Measurements from ENCODE around the gene ATP9A.
"Not testable (repeated sequence)": the region's sequence is repeated elsewhere in the genome, so short reads cannot be mapped to it uniquely, and the experiment has no call there.

The ATP9A gene, protein sequence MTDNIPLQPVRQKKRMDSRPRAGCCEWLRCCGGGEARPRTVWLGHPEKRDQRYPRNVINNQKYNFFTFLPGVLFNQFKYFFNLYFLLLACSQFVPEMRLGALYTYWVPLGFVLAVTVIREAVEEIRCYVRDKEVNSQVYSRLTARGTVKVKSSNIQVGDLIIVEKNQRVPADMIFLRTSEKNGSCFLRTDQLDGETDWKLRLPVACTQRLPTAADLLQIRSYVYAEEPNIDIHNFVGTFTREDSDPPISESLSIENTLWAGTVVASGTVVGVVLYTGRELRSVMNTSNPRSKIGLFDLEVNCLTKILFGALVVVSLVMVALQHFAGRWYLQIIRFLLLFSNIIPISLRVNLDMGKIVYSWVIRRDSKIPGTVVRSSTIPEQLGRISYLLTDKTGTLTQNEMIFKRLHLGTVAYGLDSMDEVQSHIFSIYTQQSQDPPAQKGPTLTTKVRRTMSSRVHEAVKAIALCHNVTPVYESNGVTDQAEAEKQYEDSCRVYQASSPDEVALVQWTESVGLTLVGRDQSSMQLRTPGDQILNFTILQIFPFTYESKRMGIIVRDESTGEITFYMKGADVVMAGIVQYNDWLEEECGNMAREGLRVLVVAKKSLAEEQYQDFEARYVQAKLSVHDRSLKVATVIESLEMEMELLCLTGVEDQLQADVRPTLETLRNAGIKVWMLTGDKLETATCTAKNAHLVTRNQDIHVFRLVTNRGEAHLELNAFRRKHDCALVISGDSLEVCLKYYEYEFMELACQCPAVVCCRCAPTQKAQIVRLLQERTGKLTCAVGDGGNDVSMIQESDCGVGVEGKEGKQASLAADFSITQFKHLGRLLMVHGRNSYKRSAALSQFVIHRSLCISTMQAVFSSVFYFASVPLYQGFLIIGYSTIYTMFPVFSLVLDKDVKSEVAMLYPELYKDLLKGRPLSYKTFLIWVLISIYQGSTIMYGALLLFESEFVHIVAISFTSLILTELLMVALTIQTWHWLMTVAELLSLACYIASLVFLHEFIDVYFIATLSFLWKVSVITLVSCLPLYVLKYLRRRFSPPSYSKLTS

DNA sequence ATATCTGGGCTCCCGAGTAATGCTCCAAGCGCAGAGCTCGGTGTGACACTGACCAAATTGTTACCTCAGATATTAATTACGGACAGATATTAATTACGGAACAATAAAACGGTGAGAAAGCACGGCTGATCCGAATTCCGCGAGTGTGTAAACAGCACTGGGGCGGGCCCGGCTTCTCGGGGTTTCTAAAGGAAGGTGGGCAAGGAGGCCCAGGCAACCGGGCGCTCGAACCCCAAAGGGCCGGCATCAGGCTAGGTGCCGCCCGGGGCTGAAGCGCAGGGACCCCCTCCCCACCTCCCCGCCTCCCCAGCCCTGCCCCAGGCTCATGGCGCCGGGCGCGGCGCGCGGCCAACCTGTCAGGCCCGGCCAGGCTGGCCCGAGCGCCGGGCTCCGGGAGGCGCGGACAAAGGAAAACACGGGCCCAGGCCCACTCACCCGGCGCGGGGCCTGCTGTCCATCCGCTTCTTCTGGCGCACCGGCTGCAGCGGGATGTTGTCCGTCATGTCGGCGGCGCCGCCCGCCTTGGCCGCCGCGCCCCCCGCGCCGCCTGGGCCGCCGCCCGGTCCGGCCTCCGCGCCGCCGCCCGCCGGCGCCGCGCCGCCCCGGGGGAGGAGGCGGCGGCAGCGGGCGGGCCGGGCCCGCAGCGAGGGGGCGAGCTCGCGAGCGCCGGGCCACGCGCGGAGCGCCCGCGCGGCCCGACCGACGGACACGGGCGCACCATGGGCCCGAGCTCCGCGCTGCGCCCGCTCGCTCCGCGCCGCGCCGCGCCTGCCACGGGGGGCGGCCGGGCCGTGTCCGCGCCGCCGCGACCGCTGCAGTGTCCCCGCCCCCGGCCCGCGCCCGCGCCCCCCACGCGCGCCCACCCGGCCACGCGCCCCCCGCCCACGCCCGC is at the start of gene ATP9A:
ATP9A (minus strand) TSS at position 524 of the 892 bp plus-strand sequence; CDS start at position 503, 21 bp downstream.
- DNase-seq (ENCODE audit: low read depth, low spot score): no peak

DNA sequence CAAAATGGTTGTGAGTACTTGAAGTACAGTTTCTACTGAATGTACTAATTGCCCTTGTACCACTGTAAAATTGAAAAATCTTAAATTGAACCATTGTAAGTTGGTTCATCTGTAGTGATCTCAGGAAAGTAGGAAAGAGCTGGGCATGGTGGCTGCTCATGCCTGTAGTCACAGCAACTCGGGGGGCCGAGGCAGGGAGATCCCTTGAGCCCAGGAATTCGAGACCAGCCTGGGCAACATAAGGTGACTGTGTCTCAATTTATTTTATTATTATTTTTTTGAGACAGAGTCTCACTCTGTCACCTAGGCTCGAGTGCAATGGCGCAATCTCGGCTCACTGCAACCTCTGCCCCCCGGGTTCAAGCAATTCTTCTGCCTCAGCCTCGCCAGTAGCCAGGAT is 48.7 kb upstream of the ATP9A start:
- DNase-seq (ENCODE audit: low read depth, low spot score): not testable (repeated sequence)

DNA sequence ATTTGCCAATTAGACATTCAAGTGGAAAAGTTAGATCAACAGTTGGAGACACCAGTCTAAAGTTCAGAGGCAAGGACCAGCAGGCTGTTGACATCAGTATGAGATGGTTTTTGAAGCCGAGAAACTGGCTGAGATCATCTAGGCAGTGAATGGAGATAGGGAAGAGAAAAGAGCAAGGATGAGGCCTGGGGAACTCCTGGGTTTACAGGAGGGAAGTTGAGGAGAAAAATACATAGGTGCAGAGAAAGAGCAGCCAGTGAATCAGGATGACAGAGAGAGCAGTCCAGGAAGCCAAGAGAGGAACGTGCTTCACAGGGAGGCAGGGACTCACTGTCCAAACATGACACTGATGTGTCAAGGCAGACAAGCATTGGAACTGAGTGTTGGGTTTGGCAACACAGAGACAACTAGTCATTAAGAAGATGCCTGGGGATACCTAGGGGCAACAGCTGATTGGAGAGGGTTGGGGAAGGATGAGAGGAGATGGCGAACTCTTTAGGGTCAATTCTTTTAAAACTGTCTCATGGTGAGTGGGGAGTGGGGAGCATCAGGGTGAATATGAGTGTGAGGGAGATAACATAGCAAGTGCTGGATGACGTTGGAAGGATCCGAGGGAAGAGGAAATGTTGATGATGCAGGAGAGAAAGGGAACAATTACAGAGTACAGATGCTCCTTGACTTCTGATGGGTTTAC is 47.3 kb upstream of the ATP9A start:
- no peak for DNase-seq (ENCODE audit: low read depth, low spot score)

DNA sequence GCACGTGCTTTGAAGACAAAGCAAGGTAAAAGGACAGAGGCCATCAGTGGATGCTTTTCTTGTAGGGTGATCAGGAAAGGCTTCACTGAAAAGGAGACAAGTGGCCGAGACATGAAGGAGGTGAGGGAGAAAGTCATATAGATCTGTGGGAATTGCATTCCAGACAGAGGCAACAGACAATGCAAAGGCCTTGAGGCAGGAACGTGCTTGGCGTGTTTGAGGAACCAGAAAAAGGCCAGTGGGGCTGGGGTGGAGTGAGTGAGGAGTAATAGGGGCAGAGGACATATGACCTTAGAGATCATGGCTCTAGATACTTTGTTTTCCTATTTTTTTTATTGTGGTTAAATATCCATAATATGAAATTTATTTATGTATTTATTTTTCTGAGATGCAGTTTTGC is 44.7 kb upstream of the ATP9A start:
- DNase-seq (ENCODE audit: low read depth, low spot score): no peak

DNA sequence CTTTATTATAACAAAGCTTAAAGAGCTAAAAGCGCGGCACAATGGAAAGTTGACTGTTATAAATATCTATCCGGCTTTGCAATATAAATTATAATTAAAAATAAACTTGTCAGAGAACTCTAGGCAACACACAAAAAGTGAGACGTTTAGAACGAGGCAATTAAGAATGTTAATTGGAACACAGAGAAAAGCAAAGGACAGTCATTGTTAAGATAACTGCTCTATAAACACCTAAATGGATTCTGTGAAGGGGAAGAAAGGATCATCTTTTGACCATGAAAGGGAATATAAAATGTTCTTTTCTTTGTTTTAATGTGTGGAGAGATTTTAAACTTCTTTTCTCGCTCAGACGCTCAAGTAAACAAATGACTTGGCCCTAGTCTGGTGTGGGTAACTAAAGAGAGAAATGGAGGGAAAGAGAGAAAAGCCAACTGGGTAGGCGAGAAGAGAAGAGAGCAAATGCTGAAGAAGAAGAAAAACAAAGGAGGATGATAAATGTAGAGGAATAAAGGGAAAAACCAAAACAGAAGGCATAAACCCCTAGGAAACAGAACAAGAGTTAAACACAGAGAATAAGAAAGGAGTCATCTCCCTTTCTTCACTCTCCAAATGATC is 43.4 kb upstream of the ATP9A start:
- DNase-seq (ENCODE audit: low read depth, low spot score): no peak

DNA sequence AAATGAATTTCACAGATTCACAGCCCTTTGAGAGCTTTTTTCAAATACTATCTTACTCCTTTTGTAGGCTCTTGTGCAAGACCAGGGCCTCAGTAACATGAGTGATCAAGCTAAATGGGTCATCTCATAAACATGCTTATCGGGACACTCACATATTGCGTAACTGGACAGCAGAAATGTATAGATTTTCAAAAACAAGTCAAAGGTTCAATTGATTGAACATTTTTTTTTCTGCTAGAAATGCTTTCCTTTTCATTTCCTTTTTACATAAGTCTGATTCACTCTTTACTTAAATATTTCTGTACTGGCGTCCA is 42.8 kb upstream of the ATP9A start:
- no peak for DNase-seq (ENCODE audit: low read depth, low spot score)

DNA sequence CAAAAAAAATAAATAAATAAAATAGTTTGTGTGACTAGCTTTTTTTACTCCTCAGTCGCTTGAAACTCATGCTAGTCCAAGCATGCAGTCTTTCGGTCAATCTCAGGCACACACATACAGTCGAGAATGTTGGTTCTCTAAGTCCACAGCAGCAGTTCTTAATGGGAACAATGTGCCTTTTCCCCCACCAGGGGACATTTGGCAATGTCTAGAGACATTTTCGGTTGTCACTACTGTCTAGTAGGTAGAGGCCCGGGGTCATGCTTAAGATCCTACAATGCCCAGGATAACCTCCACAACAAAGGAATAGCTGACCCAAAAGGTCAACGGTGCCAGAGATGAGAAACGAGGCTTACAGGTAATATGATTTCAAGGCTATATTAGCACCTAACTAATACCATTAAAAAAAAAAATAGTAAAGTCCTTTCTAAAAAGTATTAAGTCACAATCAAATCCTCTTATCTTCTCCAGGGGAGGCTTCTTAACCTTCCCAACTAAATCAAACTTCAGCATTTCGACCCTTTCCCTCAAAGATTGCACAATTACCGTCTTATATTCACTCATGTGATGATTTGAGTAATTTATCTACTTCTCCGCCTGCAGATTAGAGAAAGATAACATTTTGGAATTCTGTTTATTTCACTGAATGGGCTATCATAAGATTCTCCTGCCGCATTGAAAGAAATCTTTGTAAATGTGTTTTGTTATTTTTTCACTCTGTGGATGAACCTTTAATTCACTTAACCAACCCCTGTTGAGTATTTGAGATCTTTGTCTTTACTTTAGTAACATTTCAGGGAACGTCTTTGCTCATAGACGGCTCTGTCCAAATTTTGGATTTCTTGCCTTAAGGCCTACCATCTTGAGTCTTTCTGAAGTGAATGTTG is 42.2 kb upstream of the ATP9A start:
- DNase-seq (ENCODE audit: low read depth, low spot score): no peak

DNA sequence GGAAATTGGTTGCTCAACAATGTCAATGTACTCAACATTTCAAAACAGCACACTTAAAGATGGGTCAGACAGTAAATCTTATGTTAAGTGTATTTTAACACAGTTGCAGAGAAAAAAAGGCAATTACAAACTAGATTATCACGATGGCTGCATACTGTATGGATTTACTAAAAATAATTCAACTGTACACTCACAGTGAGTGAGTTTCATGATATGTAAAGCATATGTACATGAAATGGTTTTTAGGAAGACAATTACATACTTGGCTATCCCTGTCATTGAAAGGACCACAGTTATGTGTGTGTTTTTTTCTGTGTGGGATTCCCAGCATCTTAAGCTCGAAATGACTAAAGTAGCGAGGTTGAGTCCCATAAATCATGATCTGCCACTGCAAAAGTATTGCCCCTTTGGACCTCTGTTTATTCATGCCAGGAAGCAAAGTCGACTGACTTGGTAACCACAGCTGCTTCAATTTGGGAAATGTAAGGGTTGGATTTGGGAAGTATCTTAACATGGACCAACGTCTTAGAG is 39.6 kb upstream of the ATP9A start:
- DNase-seq (ENCODE audit: low read depth, low spot score): no peak

DNA sequence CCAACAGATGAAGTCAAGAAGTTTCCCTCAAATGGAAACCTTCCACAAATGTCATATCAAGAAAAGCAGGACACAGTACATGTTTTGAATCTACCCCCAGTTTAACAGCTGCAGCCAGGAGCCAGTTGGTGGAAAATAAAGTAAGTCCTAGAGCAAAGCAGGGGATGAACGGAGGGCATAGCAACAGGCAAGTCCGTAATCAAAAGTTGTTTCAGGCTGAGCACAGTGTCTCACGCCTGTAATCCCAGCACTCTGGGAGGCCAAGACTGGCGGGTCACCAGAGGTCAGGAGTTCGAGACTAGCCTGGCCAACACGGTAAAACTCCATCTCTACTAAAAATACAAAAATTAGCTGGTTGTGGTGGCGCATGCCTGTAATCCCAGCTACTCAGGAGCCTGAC is 36.6 kb upstream of the ATP9A start:
- DNase-seq (ENCODE audit: low read depth, low spot score): no peak

DNA sequence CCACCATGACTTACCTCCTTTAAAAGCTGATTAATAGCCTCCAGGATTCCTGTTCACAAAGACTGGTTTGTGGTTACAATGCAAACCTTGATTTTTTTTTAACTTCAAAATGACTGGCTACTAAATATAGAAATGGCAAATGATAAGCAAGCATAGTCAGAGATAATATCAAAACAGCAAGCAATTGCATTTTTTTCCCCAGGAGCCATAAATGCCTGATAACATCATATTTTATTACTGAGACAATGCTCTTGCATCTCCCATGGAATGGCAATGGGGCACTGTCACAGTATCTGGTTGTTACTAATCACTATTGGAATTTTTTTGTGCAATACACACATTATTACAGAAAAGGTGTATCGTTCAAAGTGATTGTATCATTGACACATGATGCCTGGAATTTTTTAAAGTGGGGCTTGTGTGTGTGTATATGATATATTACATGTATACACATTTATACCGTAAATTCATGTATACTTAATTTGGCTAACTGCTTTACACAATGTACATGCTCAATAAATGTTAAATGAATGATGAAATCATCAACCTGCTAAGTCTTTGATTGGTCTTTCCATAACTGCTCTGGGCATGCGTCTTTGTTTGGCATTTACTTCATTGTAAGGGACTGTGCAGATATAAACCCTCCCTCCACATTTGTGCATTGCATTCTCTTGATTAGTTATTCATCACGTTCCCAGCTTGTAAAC is 35.1 kb upstream of the ATP9A start:
- no peak for DNase-seq (ENCODE audit: low read depth, low spot score)

DNA sequence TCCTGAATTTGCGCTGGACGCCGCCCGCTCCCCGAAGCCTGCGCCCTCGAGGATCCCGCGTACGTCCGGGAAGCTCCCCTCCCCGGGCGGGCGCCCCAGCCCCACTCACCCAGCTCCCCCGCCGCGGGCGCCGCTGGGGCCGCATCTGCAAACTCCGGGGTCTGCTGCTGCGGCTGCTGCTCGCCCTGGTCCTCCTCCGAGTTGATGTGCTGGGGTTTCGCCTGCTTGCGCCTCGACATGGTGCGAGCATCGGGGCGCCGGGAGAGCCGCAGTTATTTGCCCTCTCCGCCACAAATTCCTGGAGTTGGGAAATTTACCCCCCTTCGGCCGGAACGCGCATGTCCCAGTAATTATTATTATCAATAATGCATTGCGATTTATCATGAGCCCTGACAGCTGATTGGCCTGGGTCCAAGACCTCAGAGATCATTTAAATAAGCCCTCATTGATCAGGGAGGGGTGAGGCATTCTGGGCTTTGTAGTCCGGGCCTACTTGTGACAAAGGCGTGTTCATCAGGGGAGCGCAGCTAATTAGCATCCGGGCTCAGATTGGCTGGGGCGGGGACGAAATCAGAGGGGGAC is 34.1 kb upstream of the ATP9A start, which contains the start of gene SALL4:
SALL4 (minus strand) TSS at position 352 of the 582 bp plus-strand sequence; CDS start at position 239, 113 bp downstream.
- DNase-seq (ENCODE audit: low read depth, low spot score): no peak

DNA sequence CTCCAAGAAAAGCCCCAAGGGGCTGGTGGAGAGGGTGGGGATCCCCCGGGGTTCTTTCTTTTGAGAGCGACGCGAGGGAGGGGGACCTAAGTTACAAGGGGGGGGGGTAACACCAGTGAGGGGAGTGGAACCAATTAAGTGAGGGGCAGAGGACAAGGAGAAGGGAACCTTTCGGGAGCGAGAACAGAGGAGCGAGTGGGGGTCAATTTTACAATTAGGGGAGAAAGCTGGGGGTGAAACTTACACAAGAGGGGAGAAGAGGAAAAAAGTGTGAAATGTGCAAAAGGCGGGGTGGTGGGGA is 33.6 kb upstream of the ATP9A start:
- DNase-seq (ENCODE audit: low read depth, low spot score): no peak

DNA sequence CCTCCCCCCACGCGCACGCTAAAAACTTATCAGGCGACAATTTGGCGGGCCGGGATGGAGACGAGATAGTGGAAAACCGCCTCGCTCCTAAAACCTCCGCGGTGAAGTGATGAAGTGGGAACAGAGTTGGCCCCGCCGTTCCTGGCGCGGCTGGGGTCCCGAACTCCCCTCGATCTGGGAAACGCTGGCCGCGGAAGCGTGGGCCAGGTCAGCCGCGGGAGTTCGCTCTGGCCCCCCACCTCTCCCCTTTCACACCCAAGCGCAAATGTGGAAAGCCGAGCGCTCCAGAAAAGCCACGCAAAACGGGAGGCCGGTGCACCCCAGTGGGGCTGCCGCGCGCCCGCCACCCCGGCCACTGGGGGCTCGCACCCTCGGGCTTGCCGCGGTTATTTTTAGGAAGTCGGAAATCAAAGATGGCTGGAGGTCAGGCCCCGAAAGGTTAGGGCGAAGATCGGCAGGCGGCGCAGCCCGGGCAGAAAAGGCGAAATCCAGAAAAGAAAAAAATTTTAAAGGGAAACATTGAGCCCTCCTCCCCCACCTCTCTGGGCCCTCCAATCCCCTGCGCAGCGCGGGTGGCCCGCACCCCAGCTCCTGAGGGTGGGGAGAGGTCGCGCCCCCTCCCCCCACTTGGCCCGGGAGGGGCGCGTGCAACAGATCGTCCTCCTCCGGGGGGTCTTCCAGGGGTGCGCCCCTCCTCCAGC is 33.1 kb upstream of the ATP9A start:
- no peak for DNase-seq (ENCODE audit: low read depth, low spot score)

DNA sequence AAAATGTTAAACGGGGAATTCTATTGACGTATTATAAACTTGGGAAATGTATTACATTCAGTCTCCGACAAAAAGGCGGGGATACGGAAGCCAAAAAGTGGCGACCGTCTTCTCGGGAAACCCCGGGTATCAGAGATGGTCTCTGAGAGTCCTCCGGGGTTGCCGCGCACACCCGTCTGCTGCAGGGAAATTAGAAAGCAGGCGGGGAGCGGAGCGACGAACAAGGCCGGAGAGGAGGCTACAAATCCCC is 32.6 kb upstream of the ATP9A start:
- DNase-seq (ENCODE audit: low read depth, low spot score): no peak

DNA sequence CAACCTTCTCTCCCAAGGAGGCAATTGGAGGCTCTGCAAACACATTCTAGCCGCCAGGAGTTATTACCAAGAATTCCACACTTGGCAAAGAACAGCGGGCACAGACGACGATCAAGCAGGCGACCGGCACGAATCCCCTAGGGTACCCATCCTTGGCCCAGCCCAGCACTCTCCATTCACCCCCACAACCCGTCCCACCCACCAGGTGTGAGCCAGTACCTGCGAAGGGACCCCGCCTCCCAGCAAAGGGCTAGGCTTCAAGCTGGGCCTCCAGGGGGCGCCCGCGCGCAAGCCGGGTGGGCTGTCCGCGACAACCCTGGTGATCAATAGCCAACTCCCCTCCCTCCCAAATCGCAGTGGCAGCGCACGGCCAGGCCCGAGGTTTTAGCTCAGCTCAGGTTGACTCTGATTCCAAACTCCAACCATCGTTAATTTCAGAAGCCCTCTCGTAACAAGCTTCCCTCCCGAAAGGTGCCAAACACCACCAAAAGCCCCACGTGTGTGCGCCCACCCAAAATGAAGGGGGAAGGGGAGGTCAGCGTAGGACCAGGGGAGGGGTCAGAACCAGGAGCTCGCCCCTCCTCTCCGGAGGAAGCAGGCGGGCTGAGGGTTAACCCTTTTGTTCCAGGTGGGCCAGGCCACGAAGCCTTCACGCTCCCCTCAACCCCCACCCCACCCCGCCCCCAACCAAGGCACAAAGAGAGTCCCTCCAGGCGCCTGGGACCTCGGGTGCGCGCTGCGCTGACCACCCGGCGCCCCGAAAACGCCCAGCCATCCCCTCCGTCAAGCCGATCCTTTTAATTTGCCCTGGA is 32.1 kb upstream of the ATP9A start:
- DNase-seq (ENCODE audit: low read depth, low spot score): peak; percentile 16

DNA sequence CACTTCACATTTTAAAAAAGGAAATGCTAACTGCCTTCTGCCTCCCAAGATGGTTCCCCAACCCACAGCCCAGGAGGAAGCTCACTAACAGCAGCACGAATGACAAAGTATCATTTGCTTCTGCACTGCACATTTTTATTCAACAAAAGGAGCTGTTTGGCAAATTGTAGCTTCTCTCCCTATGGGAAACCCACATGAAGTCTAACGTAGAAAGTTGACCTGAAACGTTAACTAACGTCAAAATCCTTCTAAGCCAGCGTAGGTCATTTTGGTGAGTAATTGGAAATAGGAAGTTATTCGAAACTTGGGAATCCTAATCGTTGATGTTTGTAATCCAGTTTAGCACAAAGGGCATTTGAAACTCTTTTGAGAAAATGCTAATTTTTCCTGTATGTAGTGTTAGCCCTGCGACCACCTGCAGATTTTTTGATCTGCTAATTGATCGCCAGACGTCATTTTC is 31.2 kb upstream of the ATP9A start:
- DNase-seq (ENCODE audit: low read depth, low spot score): no peak
